GM20000 (cell line): ENCODE results near the gene KIR2DL3.
"Not testable (repeated sequence)": the region's sequence is repeated elsewhere in the genome, so short reads cannot be mapped to it uniquely, and the experiment has no call there.

Experiments used
- DNase-seq: peaks from one replicate; pipeline ENCODE4 v3.0.0; 2012; ENCODE audit warnings: low spot score
- TF ChIP-seq, protein P1 (sequence below): IDR thresholded peaks from 2 replicates; pipeline ENCODE4 v1.5.1; 2012; ENCODE audit warnings: mild to moderate bottlenecking, control low read depth; ENCODE audit errors: extremely low read depth, missing control alignments

KIR2DL3 gene

DNA sequence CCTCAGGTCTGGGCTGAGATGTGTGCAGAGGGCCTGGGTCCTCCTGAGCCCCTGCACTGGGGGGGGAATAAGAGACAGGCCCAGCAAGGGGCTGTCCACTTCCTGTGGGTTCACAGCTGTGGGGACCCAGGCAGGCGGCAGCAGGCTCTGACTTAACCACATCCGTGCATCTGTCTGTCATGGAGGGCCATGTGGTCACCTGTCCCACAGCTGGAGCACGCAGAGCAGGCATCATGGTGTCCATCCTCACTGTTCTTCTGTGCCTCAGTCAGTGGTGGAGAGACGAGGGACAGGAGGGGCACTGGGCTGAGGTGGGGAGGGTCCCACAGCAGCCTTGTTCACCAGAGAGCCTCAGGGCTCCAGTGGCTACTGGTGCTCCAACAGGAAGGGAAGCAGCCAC is 30.4 kb upstream of the KIR2DL3 start:
- TF ChIP-seq, protein P1, sequence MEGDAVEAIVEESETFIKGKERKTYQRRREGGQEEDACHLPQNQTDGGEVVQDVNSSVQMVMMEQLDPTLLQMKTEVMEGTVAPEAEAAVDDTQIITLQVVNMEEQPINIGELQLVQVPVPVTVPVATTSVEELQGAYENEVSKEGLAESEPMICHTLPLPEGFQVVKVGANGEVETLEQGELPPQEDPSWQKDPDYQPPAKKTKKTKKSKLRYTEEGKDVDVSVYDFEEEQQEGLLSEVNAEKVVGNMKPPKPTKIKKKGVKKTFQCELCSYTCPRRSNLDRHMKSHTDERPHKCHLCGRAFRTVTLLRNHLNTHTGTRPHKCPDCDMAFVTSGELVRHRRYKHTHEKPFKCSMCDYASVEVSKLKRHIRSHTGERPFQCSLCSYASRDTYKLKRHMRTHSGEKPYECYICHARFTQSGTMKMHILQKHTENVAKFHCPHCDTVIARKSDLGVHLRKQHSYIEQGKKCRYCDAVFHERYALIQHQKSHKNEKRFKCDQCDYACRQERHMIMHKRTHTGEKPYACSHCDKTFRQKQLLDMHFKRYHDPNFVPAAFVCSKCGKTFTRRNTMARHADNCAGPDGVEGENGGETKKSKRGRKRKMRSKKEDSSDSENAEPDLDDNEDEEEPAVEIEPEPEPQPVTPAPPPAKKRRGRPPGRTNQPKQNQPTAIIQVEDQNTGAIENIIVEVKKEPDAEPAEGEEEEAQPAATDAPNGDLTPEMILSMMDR = no peak
- peak; percentile 36 for DNase-seq

DNA sequence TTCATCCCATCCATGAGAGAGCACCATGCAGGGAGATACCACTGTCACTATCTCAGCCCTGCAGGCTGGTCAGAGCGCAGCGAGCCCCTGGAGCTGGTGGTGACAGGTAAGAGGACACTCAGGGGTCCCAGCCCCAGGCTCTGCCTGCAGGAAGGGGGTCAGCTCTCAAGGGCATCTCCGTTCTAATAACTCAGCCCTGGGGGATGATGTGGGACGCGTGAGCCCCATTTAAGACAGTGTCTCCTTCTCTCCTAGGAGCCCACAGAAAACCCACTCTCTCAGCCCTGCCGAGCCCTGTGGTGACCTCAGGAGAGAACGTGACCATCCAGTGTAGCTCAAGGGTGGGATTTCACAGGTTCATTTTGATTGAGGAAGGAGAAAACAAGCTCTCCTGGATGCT is 29.5 kb upstream of the KIR2DL3 start:
- TF ChIP-seq, protein P1 = no peak
- no peak for DNase-seq

DNA sequence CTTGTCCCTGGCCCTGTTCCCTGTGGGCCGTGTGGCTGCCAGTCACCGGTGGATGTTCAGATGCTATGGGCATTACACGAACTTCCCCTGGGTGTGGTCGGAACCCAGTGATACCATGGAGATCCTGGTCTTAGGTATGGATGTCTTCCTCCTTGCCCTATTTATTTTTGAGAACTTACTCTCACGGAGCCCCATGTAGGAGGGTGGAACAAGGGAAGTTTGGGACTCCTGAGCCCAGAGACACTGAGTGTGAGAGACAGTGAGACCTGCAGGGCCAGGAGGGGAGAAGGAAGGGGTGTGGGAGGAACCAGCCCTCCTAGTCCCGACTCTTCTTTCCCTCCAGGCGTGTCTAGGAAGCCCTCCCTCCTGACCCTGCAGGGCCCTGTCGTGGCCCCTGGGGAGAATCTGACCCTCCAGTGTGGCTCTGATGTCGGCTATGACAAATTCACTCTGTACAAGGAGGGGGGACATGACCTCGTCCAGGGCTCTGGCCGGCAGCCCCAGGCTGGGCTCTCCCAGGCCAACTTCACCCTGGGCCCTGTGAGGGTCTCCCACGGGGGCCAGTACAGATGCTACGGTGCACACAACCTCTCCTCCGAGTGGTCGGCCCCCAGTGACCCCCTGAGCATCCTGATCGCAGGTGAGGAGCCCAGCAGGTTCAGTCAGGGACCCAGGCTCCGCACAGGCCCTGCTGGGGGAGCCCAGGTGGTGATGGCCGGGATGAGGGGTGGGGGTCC is 28.9 kb upstream of the KIR2DL3 start:
- TF ChIP-seq, protein P1 = no peak
- DNase-seq = no peak

DNA sequence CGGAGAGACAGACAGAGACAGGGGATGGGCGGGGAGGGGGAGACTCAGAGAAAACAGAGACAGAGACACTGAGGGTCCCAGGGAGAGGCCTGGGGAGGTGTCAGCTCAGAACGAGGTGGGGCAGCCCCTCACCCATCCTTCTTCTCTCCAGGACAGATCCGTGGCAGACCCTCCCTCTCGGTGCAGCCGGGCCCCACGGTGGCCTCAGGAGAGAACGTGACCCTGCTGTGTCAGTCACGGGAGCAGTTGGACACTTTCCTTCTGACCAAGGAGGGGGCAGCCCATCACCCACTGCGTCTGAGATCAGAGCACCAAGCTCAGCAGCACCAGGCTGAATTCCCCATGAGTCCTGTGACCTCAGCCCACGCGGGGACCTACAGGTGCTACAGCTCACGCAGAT is 28.4 kb upstream of the KIR2DL3 start:
- DNase-seq = not testable (repeated sequence)

DNA sequence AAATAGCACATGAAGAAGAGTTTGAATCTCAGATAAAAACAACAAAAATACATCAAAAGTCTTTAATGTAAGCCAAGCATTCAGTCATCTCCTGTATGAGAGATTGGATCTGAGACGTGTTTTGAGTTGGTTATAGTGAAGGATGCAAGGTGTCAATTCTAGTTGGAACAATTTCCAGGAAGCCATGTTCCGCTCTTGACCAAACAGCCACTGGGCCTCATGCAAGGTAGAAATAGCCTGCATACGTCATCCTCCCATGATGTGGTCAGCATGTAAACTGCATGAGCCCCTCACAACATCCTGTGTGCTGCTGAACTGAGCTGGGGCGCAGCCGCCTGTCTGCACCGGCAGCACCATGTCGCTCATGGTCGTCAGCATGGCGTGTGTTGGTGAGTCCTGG is 14.2 kb upstream of the KIR2DL3 start, which contains the start of gene KIR3DL3:
Gene KIR3DL3 (plus strand): TSS at position 301 of the 400 bp plus-strand sequence. CDS start 55 bp downstream, at position 356.
- no peak for DNase-seq
- TF ChIP-seq, protein P1 = no peak

DNA sequence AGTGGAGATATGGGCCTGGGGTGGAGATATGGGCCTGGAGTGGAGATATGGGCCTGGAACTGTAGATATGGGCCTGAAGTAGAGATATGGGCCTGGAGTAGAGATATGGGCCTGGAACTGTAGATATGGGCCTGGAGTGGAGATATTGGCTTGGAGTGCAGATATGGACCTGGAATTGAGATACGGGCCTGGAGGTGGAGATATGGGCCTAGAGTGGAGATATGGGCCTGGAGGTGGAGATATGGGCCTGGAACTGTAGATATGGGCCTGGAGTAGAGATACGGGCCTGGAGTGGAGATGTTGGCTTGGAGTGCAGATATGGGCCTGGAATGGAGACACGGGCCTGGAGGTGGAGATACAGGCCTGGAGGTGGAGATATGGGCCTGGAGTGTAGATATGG is 13.7 kb upstream of the KIR2DL3 start:
- TF ChIP-seq, protein P1 = no peak
- DNase-seq = no peak

DNA sequence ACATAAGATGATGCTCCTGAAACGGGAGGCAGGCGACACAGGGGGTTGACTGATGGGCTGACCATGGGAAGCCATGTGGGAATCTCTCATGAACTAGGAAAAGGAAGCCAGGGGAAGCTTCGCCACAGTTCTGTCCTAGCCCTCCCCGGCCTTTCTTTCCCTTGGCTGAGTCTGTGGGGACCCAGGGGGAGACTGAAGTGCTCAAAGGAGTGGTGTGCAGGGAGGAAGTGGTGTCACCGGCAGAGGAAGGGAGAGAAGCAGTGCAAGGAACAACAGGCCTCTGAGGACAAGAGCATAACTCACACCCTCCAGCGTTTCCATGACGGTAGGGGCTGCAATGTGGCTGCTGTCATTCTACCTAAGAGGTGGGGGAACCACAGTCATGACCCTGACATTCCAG is 13.0 kb upstream of the KIR2DL3 start:
- TF ChIP-seq, protein P1 = no peak
- no peak for DNase-seq

DNA sequence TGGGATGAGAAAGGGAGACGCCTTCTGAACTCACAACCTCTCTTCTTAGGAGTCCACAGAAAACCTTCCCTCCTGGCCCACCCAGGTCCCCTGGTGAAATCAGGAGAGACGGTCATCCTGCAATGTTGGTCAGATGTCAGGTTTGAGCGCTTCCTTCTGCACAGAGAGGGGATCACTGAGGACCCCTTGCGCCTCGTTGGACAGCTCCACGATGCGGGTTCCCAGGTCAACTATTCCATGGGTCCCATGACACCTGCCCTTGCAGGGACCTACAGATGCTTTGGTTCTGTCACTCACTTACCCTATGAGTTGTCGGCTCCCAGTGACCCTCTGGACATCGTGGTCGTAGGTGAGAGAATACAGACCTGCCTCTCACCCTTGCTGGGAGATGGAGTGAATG is 10.8 kb upstream of the KIR2DL3 start:
- TF ChIP-seq, protein P1 = no peak
- no peak for DNase-seq
